ENCODE measurements around the gene SCNN1A. TPM values are rescaled to one million over a fixed set of nuclear protein-coding genes. Genes with fewer than 3 reads are reported as not detected.

The SCNN1A gene
- total and polyA plus RNA-seq, 2 of the 13 experiments (the other 11 are each of a cell fraction or from before 2014, with no cell fraction given): 1.5 to 14.6 TPM

GRCh38 chr12:6335451-6336078 is 39.8 kb downstream of the SCNN1A start (continued):
- no peak for TF ChIP-seq PATZ1 (CRISPR knock-in tag; IDR thresholded peaks at IDR 0.05)
- TF ChIP-seq ZBTB7A (CRISPR knock-in tag; IDR thresholded peaks at IDR 0.05): 0 out of 2 replicates have a peak, but pooled peaks have one; percentile 21
- no peak for TF ChIP-seq MIER2 (CRISPR knock-in tag; IDR thresholded peaks at IDR 0.05)
- TF ChIP-seq PHF8 (CRISPR knock-in tag; IDR thresholded peaks at IDR 0.05): peak; percentile 34; the same call in 1 of the 2 replicates
- TF ChIP-seq NFIB (CRISPR knock-in tag; IDR thresholded peaks at IDR 0.05; ENCODE audit: borderline replicate concordance): no peak
- TF ChIP-seq NFATC3 (CRISPR knock-in tag; IDR thresholded peaks at IDR 0.05): no peak
- TF ChIP-seq ZGPAT (CRISPR knock-in tag; IDR thresholded peaks at IDR 0.05): no peak; the same call in 1 of the 2 replicates
- TF ChIP-seq NPAS2 (CRISPR knock-in tag; IDR thresholded peaks at IDR 0.05; ENCODE audit: borderline replicate concordance): no peak
- no peak for TF ChIP-seq PAF1 (CRISPR knock-in tag; IDR thresholded peaks at IDR 0.05)
- no peak for TF ChIP-seq HOXA9 (CRISPR knock-in tag; IDR thresholded peaks at IDR 0.05; ENCODE audit: borderline replicate concordance)
- peak; percentile 80 for TF ChIP-seq ARID4A (CRISPR knock-in tag; IDR thresholded peaks at IDR 0.05; ENCODE audit: borderline replicate concordance)
- TF ChIP-seq DR1 (CRISPR knock-in tag; IDR thresholded peaks at IDR 0.05): no peak
- TF ChIP-seq TBX3 (IDR thresholded peaks at IDR 0.05; ENCODE audit: borderline replicate concordance): no peak
- TF ChIP-seq ZNF614 (CRISPR knock-in tag; IDR thresholded peaks at IDR 0.05; ENCODE audit: borderline replicate concordance): no peak
- peak; percentile 68; the same call in 1 of the 2 replicates for TF ChIP-seq FOXP4 (CRISPR knock-in tag; IDR thresholded peaks at IDR 0.05)
- TF ChIP-seq ZNF12 (CRISPR knock-in tag; IDR thresholded peaks at IDR 0.05): peak; percentile 43; the same call in 1 of the 2 replicates
- TF ChIP-seq ARID2 (CRISPR knock-in tag; IDR thresholded peaks at IDR 0.05; ENCODE audit: borderline replicate concordance): no peak; the same call in 1 of the 2 replicates
- no peak; the same call in 1 of the 2 replicates for TF ChIP-seq SIX1 (CRISPR knock-in tag; IDR thresholded peaks at IDR 0.05; ENCODE audit: borderline replicate concordance)
- TF ChIP-seq BRCA1 (CRISPR knock-in tag; IDR thresholded peaks at IDR 0.05): no peak
- TF ChIP-seq GFI1 (CRISPR knock-in tag; IDR thresholded peaks at IDR 0.05; ENCODE audit: borderline replicate concordance): no peak; the same call in 1 of the 2 replicates

All from HepG2 (cell line).